Neural cell (in vitro differentiated cells): ENCODE measurements around the gene MIEF1. TPM values are rescaled to one million over a fixed set of nuclear protein-coding genes. Genes with fewer than 3 reads are reported as not detected.

Experiments used
- H2AFZ ChIP-seq: fragments of 200-600, 300-800 bp; sonication (generic), shearing (Covaris generic); 2 replicates; pipeline ENCODE4 v1.6.0; 2014; ENCODE audit warnings: low read depth, mild to moderate bottlenecking, antibody characterized with exemption, low read length, moderate library complexity
- H3F3A ChIP-seq: fragments of 200-600 bp; shearing (Covaris generic); 2 replicates; pipeline ENCODE4 v1.6.1; 2016; ENCODE audit warnings: mild to moderate bottlenecking, moderate library complexity, mixed read lengths, antibody characterized with exemption, low read length; ENCODE audit not compliant: insufficient read depth, poor library complexity, severe bottlenecking
- H3K27ac ChIP-seq: fragments of 200-600, 300-800 bp; sonication (generic), shearing (Covaris generic); 2 replicates; pipeline ENCODE4 v1.5.1; 2014; ENCODE audit warnings: mild to moderate bottlenecking, low read length, moderate library complexity
- H3K27me3 ChIP-seq: fragments of 300-800, 200-600 bp; sonication (generic), shearing (Covaris generic); 2 replicates; pipeline ENCODE4 v1.6.0; 2014; ENCODE audit warnings: mild to moderate bottlenecking, low read depth, low read length, moderate library complexity; ENCODE audit not compliant: insufficient read depth
- H3K36me3 ChIP-seq: fragments of 300-800, 200-600 bp; sonication (generic), shearing (Covaris generic); 2 replicates; pipeline ENCODE4 v1.5.1; 2014; ENCODE audit warnings: mild to moderate bottlenecking, antibody characterized with exemption, low read length, moderate library complexity; ENCODE audit not compliant: insufficient read depth
- H3K4me2 ChIP-seq: fragments of 300-800, 200-600 bp; sonication (generic), shearing (Covaris generic); 2 replicates; pipeline ENCODE4 v1.6.0; 2014; ENCODE audit warnings: mild to moderate bottlenecking, low read length
- H3K4me3 ChIP-seq: fragments of 300-800, 200-600 bp; sonication (generic), shearing (Covaris generic); 2 replicates; pipeline ENCODE4 v1.5.1; 2014; ENCODE audit warnings: mild to moderate bottlenecking, low read length, moderate library complexity
- H3K79me2 ChIP-seq: fragments of 200-600 bp; shearing (Covaris generic); replicated peaks from 2 replicates; pipeline ENCODE4 v1.6.0; 2014; ENCODE audit warnings: mild to moderate bottlenecking, low read length, moderate library complexity; ENCODE audit not compliant: insufficient read depth
- H3K9ac ChIP-seq: fragments of 300-800, 200-600 bp; sonication (generic), shearing (Covaris generic); 2 replicates; pipeline ENCODE4 v1.6.1; 2016; ENCODE audit warnings: mild to moderate bottlenecking, low read length, mixed read lengths
- H3K9me2 ChIP-seq: fragments of 200-600 bp; shearing (Covaris generic); 2 replicates; pipeline ENCODE4 v1.6.1; 2016; ENCODE audit warnings: mild to moderate bottlenecking, low read length, mixed read lengths; ENCODE audit not compliant: insufficient read depth
- H3K9me3 ChIP-seq: fragments of 200-600, 300-800 bp; sonication (generic), shearing (Covaris generic); 2 replicates; pipeline ENCODE4 v1.6.1; 2016; ENCODE audit warnings: mild to moderate bottlenecking, mixed run types, low read length, moderate library complexity, mixed read lengths
- H4K20me1 ChIP-seq: fragments of 200-600 bp; shearing (Covaris generic); 2 replicates; pipeline ENCODE4 v1.6.1; 2016; ENCODE audit warnings: mild to moderate bottlenecking, mixed run types; ENCODE audit not compliant: insufficient read depth
- CTCF ChIP-seq: fragments of 450-650 bp; IDR thresholded peaks from 2 replicates; pipeline ENCODE4 v1.5.1; 2014; ENCODE audit warnings: antibody characterized with exemption, mild to moderate bottlenecking, moderate library complexity; ENCODE audit not compliant: poor library complexity, severe bottlenecking
- EP300 ChIP-seq: fragments of 450-650 bp; conservative IDR thresholded peaks from 2 replicates; pipeline ENCODE4 v1.6.1; 2014; ENCODE audit warnings: antibody characterized with exemption, mild to moderate bottlenecking, moderate library complexity; ENCODE audit not compliant: poor library complexity, severe bottlenecking
- EZH2 ChIP-seq: fragments of 200-600, 300-800 bp; shearing (Covaris generic), sonication (generic); IDR thresholded peaks from 2 replicates; pipeline ENCODE4 v1.6.1; 2014; ENCODE audit warnings: antibody characterized with exemption, low read length, borderline replicate concordance, mild to moderate bottlenecking; ENCODE audit not compliant: insufficient read depth, poor library complexity, severe bottlenecking
- MXI1 ChIP-seq: fragments of 450-650 bp; conservative IDR thresholded peaks from 2 replicates; pipeline ENCODE4 v1.6.1; 2014; ENCODE audit warnings: antibody characterized with exemption, mild to moderate bottlenecking; ENCODE audit not compliant: poor library complexity, severe bottlenecking
- POLR2AphosphoS5 ChIP-seq: IDR thresholded peaks from 2 replicates; pipeline ENCODE4 v1.6.1; 2012
- RAD21 ChIP-seq: fragments of 450-650 bp; conservative IDR thresholded peaks from 2 replicates; pipeline ENCODE4 v1.6.1; 2014; ENCODE audit warnings: antibody characterized with exemption, mild to moderate bottlenecking, moderate library complexity
- REST ChIP-seq: IDR thresholded peaks from 2 replicates; pipeline ENCODE4 v1.6.1; 2012; ENCODE audit warnings: borderline replicate concordance
- SMC3 ChIP-seq: fragments of 450-650 bp; conservative IDR thresholded peaks from 2 replicates; pipeline ENCODE4 v1.6.1; 2014; ENCODE audit warnings: antibody characterized with exemption, mild to moderate bottlenecking, moderate library complexity; ENCODE audit not compliant: poor library complexity
- TAF1 ChIP-seq: IDR thresholded peaks from 2 replicates; pipeline ENCODE4 v1.6.1; 2012; ENCODE audit warnings: low read depth
- polyA plus RNA-seq: library from polyadenylated mRNA; depleted of rRNA; stranded (reverse); fragments of >200 nt; gene quantifications from 2 replicates; pipeline ENCODE4 v1.2.3, GENCODE V29; 2014

The MIEF1 gene
- polyA plus RNA-seq, 1 donor from 2014 or later = 19.8 TPM

GRCh38 chr22:39565414-39565944, 63.4 kb downstream of the MIEF1 start:
- H3K27ac ChIP-seq = no peak overlapping the region
- TF ChIP-seq CTCF (no peak), SMC3 (no peak), RAD21 (no peak), TAF1 (no peak), POLR2AphosphoS5 (no peak), EP300 (no peak), MXI1 (no peak), EZH2 (no peak), REST (no peak)
- H3K36me3 ChIP-seq = no peaks in the 10 kb centered on the region
- H3K27me3 ChIP-seq = peaks cover 2% of the 10 kb centered on the region
- no peak overlapping the region for H3K9ac ChIP-seq
- no peak overlapping the region for H3K4me2 ChIP-seq
- H2AFZ ChIP-seq = no peak overlapping the region
- H4K20me1 ChIP-seq = no peaks in the 10 kb centered on the region
- H3F3A ChIP-seq = no peaks in the 10 kb centered on the region
- H3K9me3 ChIP-seq = no peaks in the 10 kb centered on the region
- H3K79me2 ChIP-seq = no peaks in the 10 kb centered on the region
- no peaks in the 10 kb centered on the region for H3K9me2 ChIP-seq
- no peak overlapping the region for H3K4me3 ChIP-seq

DNA sequence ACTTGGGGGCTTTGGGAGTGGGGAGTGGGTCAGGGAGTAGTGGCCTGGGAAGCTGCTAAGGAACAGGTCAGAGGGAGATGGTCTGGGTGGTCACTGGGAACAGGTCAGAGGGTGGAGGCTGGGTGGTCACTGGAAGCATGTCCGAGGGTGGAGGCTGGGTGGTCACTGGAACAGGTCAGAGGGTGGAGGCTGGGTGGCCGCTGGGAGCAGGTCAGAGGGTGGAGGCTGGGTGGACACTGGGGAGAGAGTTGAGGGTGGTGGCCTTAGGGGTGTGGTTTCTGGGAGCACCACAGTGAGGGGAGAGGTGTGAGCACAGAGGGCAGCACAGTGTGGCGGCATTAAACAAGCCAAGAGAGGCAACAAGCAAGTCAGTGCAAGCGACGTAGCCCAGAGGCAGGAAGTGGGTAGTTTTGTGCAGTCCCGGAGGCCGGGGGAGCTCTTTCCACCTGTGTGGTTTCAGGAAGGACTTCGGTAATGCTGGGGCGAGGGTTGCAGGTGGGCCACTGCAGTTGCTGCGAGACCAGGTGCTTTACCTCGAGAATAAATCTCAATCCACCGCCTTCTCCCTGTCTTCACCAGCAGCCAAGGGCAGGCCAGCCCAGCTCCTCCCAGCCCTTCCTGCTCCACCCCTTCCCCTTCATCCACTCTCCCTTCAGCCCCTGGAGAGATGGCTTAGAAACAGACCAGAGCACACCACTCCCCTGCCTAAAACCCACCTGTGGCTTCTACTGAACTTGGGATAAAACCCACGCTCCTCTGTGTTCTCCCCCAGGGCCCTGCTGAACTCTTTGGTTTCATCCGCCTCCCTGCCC, 65.3 kb downstream of the MIEF1 start:
- Histone ChIP-seq H3K27me3 (no peaks in the 10 kb centered on the region), H3K27ac (no peak overlapping the region), H2AFZ (no peak overlapping the region), H3K79me2 (no peaks in the 10 kb centered on the region), H3K9me2 (no peaks in the 10 kb centered on the region), H3K4me3 (no peak overlapping the region), H3K9ac (no peak overlapping the region), H4K20me1 (no peaks in the 10 kb centered on the region), H3F3A (no peaks in the 10 kb centered on the region), H3K4me2 (no peak overlapping the region), H3K9me3 (no peaks in the 10 kb centered on the region), H3K36me3 (no peaks in the 10 kb centered on the region)
- TF ChIP-seq POLR2AphosphoS5 = no peak
- TF ChIP-seq RAD21 = no peak
- TF ChIP-seq MXI1 = no peak
- TF ChIP-seq TAF1 = no peak
- TF ChIP-seq CTCF = no peak
- no peak for TF ChIP-seq EP300
- no peak for TF ChIP-seq EZH2
- TF ChIP-seq SMC3 = no peak
- TF ChIP-seq REST = no peak
